ENCODE results near the gene MAML3.

Gene MAML3

GRCh38 chr4:139961344-139961946 lies 192.5 kb downstream of the MAML3 start:
- H3K27ac Mint-ChIP-seq: no peak overlapping the region
- no peaks in the 10 kb centered on the region for H3K9me3 Mint-ChIP-seq
- DNase-seq: no peak
- no peak overlapping the region for H3K4me3 Mint-ChIP-seq
- peaks cover 61% of the 10 kb centered on the region for H3K4me1 Mint-ChIP-seq
- no peaks in the 10 kb centered on the region for H3K36me3 Mint-ChIP-seq (ENCODE audit: low read depth)
- no peaks in the 10 kb centered on the region for H3K27me3 Mint-ChIP-seq (ENCODE audit: low read depth, poor library complexity)
- no peak for TF ChIP-seq CTCF (IDR thresholded peaks at IDR 0.05)

GRCh38 chr4:139959396-139959795 lies 194.6 kb downstream of the MAML3 start:
- Mint-ChIP-seq H3K9me3 (no peaks in the 10 kb centered on the region), H3K4me3 (no peak overlapping the region), H3K4me1 (peaks cover 65% of the 10 kb centered on the region), H3K27ac (no peak overlapping the region), H3K36me3 (ENCODE audit: low read depth) (no peaks in the 10 kb centered on the region), H3K27me3 (ENCODE audit: low read depth, poor library complexity) (no peaks in the 10 kb centered on the region)
- TF ChIP-seq CTCF (IDR thresholded peaks at IDR 0.05): no peak
- peak; percentile 10 for DNase-seq

- no peak for DNase-seq
- H3K27me3 Mint-ChIP-seq (ENCODE audit: low read depth, poor library complexity): no peaks in the 10 kb centered on the region
- no peak overlapping the region for H3K27ac Mint-ChIP-seq
- TF ChIP-seq CTCF (IDR thresholded peaks at IDR 0.05): no peak
- no peaks in the 10 kb centered on the region for H3K9me3 Mint-ChIP-seq
- H3K4me1 Mint-ChIP-seq: peaks cover 62% of the 10 kb centered on the region
- no peak overlapping the region for H3K4me3 Mint-ChIP-seq
- no peaks in the 10 kb centered on the region for H3K36me3 Mint-ChIP-seq (ENCODE audit: low read depth)
These were observed 195.3 kb downstream of the MAML3 start for GRCh38 chr4:139958739-139959098.

- Mint-ChIP-seq H3K36me3 (ENCODE audit: low read depth) (peaks cover under 1% of the 10 kb centered on the region), H3K27me3 (ENCODE audit: low read depth, poor library complexity) (no peaks in the 10 kb centered on the region), H3K27ac (no peak overlapping the region), H3K4me3 (no peak overlapping the region), H3K4me1 (peaks cover 62% of the 10 kb centered on the region), H3K9me3 (no peaks in the 10 kb centered on the region)
- no peak for DNase-seq
- no peak for TF ChIP-seq CTCF (IDR thresholded peaks at IDR 0.05)
These were observed 195.8 kb downstream of the MAML3 start for GRCh38 chr4:139957986-139958738.

GRCh38 chr4:139957065-139957464 lies 196.9 kb downstream of the MAML3 start:
- Mint-ChIP-seq H3K36me3 (ENCODE audit: low read depth) (peaks cover 12% of the 10 kb centered on the region), H3K9me3 (peaks cover 8% of the 10 kb centered on the region), H3K4me3 (no peak overlapping the region), H3K27me3 (ENCODE audit: low read depth, poor library complexity) (no peaks in the 10 kb centered on the region), H3K4me1 (peaks cover 56% of the 10 kb centered on the region), H3K27ac (peak overlapping the region; percentile 76)
- no peak for TF ChIP-seq CTCF (IDR thresholded peaks at IDR 0.05)
- no peak for DNase-seq
